Activated CD4-positive, alpha-beta T cell treated with anti-CD3 and anti-CD28 coated beads, Interleukin-2, amount 50 U/mL, for 1 hour (primary cell): Measurements from ENCODE around the gene EDIL3.

Experiments
- DNase-seq: peaks from one replicate; pipeline ENCODE4 v3.0.0-alpha.2; 2020

Gene EDIL3

GRCh38 chr5:84384604-84385575 is at the start of gene EDIL3:
Gene EDIL3 (minus strand): TSS chr5:84384880. CDS start chr5:84384374, 506 bp downstream.
- no peak for DNase-seq

GRCh38 chr5:84433461-84433860 is 48.8 kb upstream of the EDIL3 start:
- DNase-seq: no peak

GRCh38 chr5:84430863-84431663 is 46.4 kb upstream of the EDIL3 start:
- no peak for DNase-seq

- DNase-seq: no peak
Measured at GRCh38 chr5:84430079-84430478, 45.4 kb upstream of the EDIL3 start.

- no peak for DNase-seq
Measured at GRCh38 chr5:84425365-84425881, 40.7 kb upstream of the EDIL3 start.

GRCh38 chr5:84419742-84420141 is 35.1 kb upstream of the EDIL3 start:
- DNase-seq: no peak

GRCh38 chr5:84411832-84412605 is 27.3 kb upstream of the EDIL3 start:
- DNase-seq: no peak

GRCh38 chr5:84406111-84406510 is 21.4 kb upstream of the EDIL3 start:
- no peak for DNase-seq

GRCh38 chr5:84403773-84404172 is 19.1 kb upstream of the EDIL3 start:
- DNase-seq: no peak

- no peak for DNase-seq
Measured at GRCh38 chr5:84397385-84397784, 12.7 kb upstream of the EDIL3 start.

GRCh38 chr5:84393969-84394368 is 9.3 kb upstream of the EDIL3 start:
- no peak for DNase-seq

GRCh38 chr5:84392836-84393235 is 8.2 kb upstream of the EDIL3 start:
- no peak for DNase-seq

- no peak for DNase-seq
Measured at GRCh38 chr5:84385705-84386104, 1.0 kb upstream of the EDIL3 start.

- DNase-seq: no peak
Measured at GRCh38 chr5:84383816-84384603, 670 bp downstream of the EDIL3 start.

GRCh38 chr5:84383296-84383815 is 1.3 kb downstream of the EDIL3 start:
- no peak for DNase-seq

GRCh38 chr5:84382363-84383295 is 2.1 kb downstream of the EDIL3 start:
- DNase-seq: no peak

GRCh38 chr5:84381502-84382362 is 2.9 kb downstream of the EDIL3 start:
- no peak for DNase-seq

- DNase-seq: no peak
Measured at GRCh38 chr5:84379749-84380148, 4.9 kb downstream of the EDIL3 start.

- no peak for DNase-seq
Measured at GRCh38 chr5:84378961-84379360, 5.7 kb downstream of the EDIL3 start.
